ENCODE results near the gene ABI3.

DNA sequence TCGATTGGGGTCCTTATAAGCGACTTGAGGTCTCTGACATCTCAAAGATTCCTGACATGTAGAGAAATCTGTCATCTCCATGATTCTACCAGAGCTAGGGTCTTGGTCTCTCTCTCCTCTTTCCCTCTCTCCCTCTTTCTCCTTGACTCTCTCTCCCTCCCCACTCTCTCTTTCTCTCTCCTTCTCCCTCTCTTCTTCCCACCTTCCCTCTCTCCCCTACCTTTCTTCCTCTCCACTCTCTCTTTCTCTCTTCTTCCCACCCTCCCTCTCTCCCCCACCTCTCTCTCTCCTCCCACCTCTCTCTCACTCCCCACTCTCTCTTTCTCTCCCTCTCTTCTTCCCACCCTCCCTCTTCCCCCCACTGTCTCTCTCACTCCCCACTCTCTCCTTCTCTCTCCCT, 45.4 kb upstream of the ABI3 start:
- TF ChIP-seq, protein P1, sequence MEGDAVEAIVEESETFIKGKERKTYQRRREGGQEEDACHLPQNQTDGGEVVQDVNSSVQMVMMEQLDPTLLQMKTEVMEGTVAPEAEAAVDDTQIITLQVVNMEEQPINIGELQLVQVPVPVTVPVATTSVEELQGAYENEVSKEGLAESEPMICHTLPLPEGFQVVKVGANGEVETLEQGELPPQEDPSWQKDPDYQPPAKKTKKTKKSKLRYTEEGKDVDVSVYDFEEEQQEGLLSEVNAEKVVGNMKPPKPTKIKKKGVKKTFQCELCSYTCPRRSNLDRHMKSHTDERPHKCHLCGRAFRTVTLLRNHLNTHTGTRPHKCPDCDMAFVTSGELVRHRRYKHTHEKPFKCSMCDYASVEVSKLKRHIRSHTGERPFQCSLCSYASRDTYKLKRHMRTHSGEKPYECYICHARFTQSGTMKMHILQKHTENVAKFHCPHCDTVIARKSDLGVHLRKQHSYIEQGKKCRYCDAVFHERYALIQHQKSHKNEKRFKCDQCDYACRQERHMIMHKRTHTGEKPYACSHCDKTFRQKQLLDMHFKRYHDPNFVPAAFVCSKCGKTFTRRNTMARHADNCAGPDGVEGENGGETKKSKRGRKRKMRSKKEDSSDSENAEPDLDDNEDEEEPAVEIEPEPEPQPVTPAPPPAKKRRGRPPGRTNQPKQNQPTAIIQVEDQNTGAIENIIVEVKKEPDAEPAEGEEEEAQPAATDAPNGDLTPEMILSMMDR (IDR thresholded peaks at IDR 0.05; ENCODE audit: insufficient read depth, low read depth, low read length): no peak
- TF ChIP-seq EZH2 (IDR thresholded peaks at IDR 0.05; ENCODE audit: insufficient read depth, low read length): no peak
